DMS53 (cell line): ENCODE results near the gene NRG3.

Source experiments
- DNase-seq: peaks from one replicate; lab custom pipeline; 2025; lab: John Stamatoyannopoulos, UW

Gene NRG3

DNA sequence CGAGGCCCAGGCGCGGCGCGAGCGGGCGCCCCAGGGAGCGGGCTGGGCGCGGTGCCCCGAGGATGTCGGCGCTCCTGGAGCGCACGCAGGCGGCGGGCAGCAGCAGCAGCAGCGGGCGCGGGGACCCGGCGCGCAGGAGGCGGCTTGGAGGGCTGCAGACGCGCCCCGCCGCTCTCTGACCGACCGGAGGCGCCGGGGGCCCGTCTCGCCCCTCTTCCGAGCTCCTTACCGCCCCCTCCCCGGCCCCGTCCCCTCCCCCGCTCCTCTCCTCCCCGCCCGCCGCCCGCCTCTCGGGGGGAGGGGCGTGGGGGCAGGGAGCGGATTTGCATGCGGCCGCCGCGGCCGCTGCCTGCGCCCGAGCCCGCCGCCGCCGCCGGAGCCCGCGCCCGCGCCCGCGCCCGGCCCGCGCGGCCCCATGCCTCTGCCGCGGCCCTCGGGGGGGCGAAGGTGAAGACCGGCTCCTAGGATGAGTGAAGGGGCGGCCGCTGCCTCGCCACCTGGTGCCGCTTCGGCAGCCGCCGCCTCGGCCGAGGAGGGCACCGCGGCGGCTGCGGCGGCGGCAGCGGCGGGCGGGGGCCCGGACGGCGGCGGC, at the start of gene NRG3:
NRG3 (plus strand) TSS at position 320 of the 592 bp plus-strand sequence.
- peak; percentile 86 for DNase-seq

DNA sequence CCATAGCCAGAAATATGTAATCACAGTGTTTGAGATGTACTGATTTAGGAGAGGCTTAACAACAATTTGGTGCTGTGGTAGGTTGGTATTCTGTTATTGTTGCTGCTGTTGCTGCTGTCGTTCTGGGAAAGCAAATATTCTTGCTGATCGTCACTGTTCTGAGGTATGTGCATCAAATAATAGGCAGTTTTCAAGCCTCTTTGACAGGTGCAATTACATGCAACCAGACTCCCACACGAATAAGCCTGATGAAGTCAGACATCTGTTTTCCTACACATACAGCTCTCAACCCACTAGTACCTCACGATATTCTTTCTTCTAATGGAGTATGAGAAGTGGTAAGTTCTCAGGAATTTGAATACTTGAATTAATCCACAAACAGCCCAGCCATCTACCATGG, 46.7 kb upstream of the NRG3 start:
- DNase-seq, result no peak

DNA sequence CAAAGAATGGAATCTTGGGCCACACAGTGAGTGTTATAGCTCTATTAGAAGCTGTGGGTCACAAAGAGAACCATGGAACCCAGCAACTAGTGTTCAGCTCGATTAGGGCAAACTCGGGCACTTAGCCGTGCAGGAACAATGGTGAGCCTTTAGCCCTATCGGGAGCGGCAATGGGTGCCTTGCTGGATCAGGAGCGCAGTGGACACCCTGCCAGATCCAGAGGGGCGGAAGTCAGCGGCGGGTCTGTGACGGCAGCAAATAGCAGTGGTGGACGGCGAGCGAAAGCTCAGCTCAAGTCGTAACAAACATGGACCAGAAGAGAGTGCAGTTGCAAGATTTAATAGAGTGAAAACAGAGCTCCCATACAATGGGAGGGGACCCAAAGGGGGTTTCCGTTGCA, 43.9 kb upstream of the NRG3 start:
- DNase-seq, result no peak

DNA sequence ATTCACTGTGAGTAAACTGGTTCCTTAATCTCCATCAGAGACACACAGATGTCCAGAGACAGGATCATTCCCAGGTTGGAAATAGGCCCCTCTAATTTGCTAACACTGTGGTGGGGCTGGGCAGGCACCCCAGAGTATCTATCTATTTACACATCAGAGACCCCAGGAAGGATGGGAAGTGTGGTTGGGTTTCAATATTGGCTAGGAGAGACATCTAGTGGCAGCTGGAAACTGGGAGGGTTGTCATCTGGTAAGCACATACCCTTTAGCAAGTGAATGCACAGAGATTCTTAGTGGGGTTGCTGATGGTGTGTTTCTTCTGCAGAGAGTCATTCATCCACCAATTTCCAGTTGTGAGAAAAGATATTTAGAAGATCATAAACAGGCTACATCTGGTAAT, 36.0 kb upstream of the NRG3 start:
- peak; percentile 44 for DNase-seq

DNA sequence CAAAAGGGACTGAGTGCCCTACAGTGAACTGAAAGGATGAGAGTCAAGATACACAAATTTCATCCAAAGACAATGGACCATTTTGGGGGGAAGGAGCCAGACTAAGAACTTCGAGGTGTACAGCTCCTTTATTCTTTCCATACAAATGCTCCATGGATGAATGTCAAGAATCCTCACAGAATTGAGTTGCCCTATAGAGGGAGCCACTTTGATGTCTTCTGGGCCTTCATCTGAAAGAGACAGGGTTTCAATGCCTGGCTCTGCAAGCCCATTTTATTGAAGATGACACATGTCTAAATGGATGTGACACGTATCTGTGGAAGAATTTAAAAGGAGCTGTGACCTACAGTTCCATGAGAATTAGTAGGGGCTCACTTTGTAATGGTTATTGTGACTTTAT, 32.0 kb upstream of the NRG3 start:
- peak; percentile 49 for DNase-seq

- DNase-seq, result no peak
Measured at GRCh38 chr10:81847675-81848074, 27.3 kb upstream of the NRG3 start.

DNA sequence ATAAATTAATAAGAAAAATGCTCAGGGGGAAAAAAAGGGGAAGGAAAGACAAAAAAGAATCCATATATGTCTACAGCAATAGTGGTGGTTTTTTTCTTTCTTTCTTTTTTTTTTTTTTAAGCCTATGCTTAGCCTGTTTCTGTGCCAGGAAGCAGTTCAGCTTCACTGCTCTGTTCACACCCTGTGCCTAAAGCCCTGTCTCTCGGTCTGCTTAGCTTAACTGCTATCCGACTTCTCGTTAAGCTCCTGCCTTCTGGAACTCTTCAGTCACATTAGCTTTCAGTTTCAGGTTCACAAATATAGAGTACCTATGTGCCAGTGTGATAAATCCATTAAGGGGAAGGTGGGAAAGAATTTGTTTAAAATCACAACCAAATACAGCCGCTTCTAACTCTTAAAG, 26.5 kb upstream of the NRG3 start:
- no peak for DNase-seq

DNA sequence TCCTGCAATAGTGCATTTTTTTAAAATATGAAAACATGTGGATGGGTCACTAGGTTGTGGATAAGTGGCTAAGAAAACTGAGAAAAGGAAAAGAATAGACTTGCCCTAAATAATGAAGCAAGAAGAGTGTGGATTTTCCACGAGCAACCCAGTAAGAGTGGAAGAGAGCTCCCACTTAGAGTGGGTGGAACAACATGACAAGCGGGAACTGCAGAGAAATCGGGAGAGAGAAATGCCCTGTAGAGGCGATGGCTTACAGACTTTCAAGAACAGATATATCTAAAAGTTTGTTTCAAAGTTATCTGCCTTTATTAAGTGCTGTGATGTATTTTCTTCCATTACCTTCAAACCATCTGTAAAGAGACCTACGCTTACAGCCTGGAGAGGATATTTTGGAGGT, 26.1 kb upstream of the NRG3 start:
- no peak for DNase-seq

- no peak for DNase-seq
Measured at GRCh38 chr10:81862596-81862995, 12.4 kb upstream of the NRG3 start.

GRCh38 chr10:81863771-81864170, 11.2 kb upstream of the NRG3 start:
- DNase-seq, result no peak

DNA sequence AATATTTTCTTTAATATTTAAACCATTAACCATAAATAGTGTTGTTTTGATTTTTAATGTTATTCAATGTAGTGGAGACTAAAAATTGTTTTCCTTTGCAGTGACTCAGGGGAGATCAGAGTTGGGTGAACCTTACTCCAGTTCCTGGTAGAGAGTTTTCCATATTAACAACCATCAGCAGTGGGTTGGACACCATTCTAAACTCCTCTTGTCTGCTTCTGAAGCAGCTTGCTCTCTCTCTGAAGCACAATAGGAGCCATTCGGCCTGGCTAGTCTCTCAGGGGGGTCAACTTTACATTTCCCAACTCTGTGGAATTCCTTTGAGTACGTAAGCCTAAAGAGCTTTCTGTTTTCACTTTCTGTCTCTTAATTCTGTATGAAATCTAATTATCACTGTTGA, 9.4 kb upstream of the NRG3 start:
- DNase-seq, result no peak

GRCh38 chr10:81866753-81867152, 8.2 kb upstream of the NRG3 start:
- DNase-seq, result peak; percentile 40

- DNase-seq, result no peak
Measured at GRCh38 chr10:81870472-81870871, 4.5 kb upstream of the NRG3 start.

DNA sequence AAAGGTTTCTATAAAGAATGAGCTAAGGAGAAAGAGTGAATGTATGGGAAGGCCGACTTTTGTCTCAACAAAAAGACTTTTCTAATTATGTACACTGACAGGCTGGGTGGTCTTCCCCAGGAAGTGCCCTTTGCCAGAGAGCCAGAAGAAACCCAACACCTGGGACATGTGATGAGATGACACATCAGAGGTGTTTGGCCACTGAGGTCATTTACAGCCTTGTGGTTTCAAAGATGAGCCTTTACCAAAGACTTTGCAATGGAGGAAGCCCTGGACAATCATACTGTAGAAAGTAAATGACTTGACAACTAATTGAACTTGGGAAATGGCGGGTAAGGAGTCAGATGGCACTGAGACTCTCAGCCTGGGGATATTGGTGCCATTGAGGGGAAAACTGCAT, 3.4 kb upstream of the NRG3 start:
- DNase-seq, result peak; percentile 54

DNA sequence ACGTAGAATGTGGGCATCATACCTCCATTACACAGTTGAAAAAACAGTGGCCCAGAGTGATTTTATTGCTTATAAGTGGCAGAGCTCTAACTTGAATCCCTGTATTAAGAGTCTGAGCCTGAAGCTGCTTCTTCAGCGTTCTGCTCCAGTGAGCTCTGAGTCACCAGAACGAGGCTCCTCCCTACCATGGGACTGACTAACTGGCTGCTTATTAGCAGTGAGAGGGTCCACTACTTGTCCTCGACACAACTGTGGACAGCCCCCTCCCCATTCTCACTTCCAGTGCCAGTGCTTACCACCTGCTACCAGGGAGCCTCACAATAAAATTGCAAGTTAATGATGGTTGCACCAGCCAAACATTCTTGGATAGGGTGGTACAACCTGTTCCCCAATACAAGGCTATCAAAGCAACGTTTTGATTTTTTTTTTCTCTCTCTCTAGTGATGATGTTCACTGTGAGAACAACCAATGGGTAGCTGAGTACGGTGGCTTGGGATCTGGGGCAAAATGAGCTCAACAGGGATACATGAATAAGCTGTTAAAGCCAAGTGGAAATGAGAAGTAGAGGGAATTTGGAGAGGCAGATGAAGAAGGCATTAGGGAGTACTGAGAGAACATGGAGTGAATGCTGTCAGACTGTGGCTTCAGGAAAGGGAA, 2.7 kb upstream of the NRG3 start:
- peak; percentile 58 for DNase-seq

GRCh38 chr10:81873231-81873931, 1.6 kb upstream of the NRG3 start:
- DNase-seq, result peak; percentile 39

DNA sequence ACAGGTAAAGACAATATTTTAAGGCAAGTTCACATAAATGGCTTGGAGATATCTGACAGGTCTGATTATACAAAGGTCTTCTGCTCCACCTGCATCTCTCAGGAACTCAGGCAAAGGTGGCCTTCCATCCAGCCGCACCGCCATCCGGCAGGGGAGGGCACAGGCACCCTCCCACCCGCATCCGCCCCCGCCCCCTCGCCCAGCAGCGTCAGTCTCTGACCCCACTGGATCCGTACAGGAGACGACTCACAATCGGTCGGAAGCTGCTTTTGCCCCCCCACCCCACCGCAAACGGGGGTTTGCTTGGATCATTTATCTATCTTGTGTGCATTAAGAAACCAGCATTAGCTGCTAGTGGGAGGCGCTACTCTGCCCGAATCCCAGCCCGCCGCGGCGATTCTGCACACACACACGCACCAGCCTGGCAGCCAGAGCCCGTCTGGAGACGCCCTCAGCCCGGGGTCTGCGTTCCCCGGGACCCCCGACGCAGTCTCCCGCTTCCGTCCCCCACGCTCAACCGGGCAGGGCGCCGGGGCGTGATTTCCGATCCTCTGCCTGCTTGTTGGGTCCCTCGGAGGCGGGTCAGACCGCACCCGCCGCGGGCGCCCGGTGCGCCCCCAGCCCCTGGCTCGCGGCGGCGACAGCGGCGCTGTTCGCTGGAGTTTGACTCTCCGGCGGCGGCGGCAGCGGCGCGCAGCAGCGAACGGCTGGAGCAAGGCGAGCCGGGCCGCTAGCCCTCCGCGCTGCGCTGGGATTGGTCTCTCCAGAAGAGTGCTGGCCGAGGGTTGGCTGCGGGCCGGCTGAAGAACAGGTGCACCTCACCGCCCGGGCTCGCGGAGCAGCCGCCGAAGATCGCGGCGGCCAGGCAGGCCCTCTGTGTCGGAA, 820 bp upstream of the NRG3 start:
- peak; percentile 93 for DNase-seq

- peak; percentile 53 for DNase-seq
Measured at GRCh38 chr10:81875467-81876252, 666 bp downstream of the NRG3 start.

GRCh38 chr10:81876253-81877077, 1.5 kb downstream of the NRG3 start:
- DNase-seq, result peak; percentile 67

DNA sequence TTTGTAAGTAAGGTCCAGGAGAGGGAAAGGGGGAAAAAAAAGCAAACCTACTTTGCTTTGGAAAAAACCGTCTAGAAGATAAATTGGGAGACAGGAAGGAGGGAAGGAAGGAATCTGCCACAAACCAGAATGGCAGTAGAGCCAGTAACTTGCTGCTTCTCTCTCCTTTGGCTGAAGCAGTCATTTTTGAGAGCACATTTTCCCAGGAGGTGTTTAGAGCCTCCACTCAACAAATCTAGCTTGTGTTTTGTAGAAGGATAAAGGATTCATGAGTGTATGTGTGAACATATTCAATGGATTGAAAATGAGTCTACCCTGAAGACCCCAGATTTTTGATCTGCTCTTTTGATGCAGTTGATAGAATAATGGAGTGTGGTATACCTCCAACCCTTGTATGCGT, 2.6 kb downstream of the NRG3 start:
- no peak for DNase-seq

DNA sequence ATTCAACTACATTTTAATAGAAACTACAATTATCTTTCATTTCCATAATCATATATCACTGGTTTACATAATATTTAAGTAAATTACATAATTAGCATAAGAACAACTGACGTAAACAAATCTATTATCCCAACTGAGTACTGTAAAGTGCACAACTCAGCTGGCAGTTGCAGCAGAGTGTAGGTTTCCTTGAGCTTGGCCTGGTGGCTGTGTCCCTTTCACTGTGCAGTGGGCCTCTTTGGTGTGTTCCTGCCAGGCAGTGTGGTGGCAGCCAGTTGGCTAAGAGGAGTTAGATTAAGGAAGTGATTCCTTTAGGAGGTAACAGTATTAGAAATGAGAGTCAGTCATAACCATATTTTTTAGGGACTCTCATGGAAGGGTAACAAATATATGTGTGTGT, 7.0 kb downstream of the NRG3 start:
- DNase-seq, result no peak
